Measurements from ENCODE around the gene ACTL6B.

DNA sequence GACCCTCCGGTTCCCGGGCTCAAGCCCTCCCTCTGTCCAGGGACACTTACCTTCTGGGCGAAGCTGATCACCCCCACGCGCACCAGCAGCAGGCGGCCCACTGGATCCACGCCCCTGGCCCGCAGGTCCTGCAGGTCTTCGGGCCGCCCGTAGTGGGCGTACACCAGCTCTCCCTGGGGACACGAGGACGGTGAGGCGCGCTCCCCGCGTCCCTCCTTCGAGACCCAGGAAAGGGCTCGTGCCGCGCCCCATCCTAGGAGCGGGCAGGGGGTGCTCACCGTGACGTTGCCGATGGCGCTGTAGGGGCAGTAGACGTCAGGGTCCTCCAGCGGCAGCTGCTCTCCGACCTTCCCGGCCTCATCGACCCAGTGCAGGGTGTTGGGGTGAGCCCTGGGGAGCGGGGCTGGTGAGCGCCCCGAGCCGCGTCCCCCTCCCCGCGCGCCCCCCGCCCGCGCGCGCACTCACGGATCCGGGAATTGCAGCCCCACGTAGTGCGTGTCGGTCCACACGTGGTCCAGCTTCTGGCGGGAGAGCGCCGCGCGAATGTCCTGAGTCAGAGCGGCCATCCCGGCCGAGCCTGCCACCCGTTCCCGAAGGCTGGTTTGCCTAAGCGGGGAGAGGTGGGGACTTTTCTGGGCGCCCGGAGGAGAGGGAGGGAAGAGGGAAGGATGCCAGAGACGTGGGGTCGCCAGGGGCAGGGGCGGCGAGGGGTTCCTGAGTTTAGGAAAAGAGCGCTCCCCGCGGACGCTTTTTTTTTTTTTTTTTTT is 23.1 kb downstream of the ACTL6B start:
- no peak for TF ChIP-seq TARDBP (IDR thresholded peaks at IDR 0.05)
- TF ChIP-seq SP1 (IDR thresholded peaks at IDR 0.05) = no peak
- TF ChIP-seq ZNF384 (IDR thresholded peaks at IDR 0.05) = no peak
- no peak for TF ChIP-seq FOXA1 (IDR thresholded peaks at IDR 0.05)
- no peak for TF ChIP-seq FOXM1 (IDR thresholded peaks at IDR 0.05; ENCODE audit: borderline replicate concordance)
- no peak for TF ChIP-seq FOXK2 (IDR thresholded peaks at IDR 0.05)

All from HEK293T (cell line).